Suprapubic skin (tissue), 4 donors: ENCODE results near the gene WDPCP.

ENCODE experiments used
- EP300 ChIP-seq: sonication (generic); formaldehyde crosslinking; IDR thresholded peaks from one replicate; pipeline ENCODE4 v1.6.1; 2017; ENCODE audit warnings: antibody characterized with exemption
- POLR2A ChIP-seq, 2 donors: fragments of 450-650 bp; IDR thresholded peaks; one replicate each; pipeline ENCODE4 v1.6.1; 2017; ENCODE audit warnings: antibody characterized with exemption in 2 of 2, mild to moderate bottlenecking in 2 of 2, moderate library complexity in 2 of 2
- POLR2AphosphoS5 ChIP-seq, 3 donors: sonication (generic); formaldehyde crosslinking; IDR thresholded peaks; one replicate each; pipeline ENCODE4 v1.6.1; 2017; ENCODE audit warnings: antibody characterized with exemption in 3 of 3
- TF ChIP-seq, protein P1 (sequence below), 2 donors: fragments of 200-600 bp in 1 of 2; fragments of 450-650 bp in 1 of 2; sonication (generic) in 1 of 2; IDR thresholded peaks; one replicate each; pipeline ENCODE4 v1.5.1; 2016 to 2019; ENCODE audit warnings: antibody characterized with exemption in 2 of 2, mild to moderate bottlenecking in 1 of 2, moderate library complexity in 1 of 2

DNA sequence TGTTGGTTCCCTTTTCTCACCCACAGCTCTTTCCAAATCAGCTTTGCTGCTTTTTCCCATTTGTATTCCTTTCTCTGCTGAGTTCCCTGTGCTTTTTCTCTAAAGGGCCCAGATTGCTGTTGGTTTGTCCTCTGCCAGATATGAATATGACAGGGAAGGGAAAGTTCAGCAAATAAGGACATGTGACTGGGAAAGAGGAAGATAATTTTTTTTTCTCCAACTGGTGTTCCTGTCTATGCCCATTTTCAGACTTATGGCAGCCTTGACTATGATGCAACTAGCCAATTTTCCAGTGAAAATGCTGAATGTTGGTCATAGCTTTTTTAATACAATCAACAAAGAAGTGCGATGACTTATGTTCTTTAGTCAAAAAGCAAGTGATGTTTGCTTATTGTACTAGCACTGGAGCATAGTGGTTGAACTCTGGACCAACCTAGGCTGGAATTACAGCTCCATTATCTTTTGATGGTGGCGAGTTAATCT is 8.2 kb upstream of the WDPCP start:
- TF ChIP-seq, protein P1, sequence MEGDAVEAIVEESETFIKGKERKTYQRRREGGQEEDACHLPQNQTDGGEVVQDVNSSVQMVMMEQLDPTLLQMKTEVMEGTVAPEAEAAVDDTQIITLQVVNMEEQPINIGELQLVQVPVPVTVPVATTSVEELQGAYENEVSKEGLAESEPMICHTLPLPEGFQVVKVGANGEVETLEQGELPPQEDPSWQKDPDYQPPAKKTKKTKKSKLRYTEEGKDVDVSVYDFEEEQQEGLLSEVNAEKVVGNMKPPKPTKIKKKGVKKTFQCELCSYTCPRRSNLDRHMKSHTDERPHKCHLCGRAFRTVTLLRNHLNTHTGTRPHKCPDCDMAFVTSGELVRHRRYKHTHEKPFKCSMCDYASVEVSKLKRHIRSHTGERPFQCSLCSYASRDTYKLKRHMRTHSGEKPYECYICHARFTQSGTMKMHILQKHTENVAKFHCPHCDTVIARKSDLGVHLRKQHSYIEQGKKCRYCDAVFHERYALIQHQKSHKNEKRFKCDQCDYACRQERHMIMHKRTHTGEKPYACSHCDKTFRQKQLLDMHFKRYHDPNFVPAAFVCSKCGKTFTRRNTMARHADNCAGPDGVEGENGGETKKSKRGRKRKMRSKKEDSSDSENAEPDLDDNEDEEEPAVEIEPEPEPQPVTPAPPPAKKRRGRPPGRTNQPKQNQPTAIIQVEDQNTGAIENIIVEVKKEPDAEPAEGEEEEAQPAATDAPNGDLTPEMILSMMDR (IDR thresholded peaks at IDR 0.05): no peak
- TF ChIP-seq POLR2AphosphoS5 (IDR thresholded peaks at IDR 0.05): no peak
- TF ChIP-seq EP300: no peak
- no peak for TF ChIP-seq POLR2A (IDR thresholded peaks at IDR 0.05)
